Measurements from ENCODE around the gene SLC30A7.

DNA sequence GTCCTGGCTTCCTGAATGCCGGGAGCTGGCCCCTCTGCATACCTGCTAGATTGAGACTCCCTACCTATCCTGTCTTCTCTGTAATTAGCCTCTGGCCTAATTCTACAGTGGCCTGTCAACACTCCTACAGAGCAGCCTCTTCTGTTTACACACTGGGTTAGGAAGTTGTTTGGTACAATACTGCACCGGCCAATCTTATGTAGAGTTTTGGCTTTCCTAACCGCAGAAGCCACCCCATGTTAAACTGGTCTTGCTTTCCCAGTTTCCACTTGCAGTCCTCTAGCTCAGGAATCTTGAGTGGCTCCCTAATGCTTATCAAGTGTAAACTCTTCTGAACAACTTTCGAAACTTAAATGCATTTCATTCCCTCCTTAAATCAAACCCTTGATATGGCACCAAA is 86.9 kb downstream of the SLC30A7 start:
- TF ChIP-seq CTCF (IDR thresholded peaks at IDR 0.05) (no peak), POLR2AphosphoS5 (IDR thresholded peaks at IDR 0.05) (no peak)
